Measurements from ENCODE around the gene TBXT.
A peak's percentile ranks its signal among the peaks of the same experiment; 100 is the strongest.

Gene TBXT

DNA sequence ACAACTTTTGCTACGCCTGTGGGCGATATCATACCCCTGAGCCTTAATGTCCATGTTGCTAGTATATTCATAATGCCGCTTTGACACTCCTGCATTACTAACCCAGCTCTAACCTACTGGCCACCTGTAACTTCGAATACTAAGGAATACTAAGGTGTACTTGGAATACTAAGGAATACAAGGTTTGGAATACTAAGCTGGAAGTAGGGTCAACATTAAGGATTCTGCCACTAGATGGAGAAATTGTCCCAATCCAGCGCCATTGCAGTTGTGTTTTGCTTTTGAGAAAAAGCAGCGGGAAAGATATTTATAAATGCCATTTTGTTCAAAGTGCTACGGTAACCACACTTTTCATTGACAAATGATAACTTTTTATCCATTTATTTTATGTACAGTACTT is 10.7 kb downstream of the TBXT start:
- Mint-ChIP-seq H3K27ac (no peak overlapping the region), H3K4me3 (no peak overlapping the region), H3K27me3 (ENCODE audit: low read depth, poor library complexity) (peaks cover 2% of the 10 kb centered on the region), H3K4me1 (no peaks in the 10 kb centered on the region), H3K36me3 (ENCODE audit: low read depth) (no peaks in the 10 kb centered on the region), H3K9me3 (peaks cover under 1% of the 10 kb centered on the region)
- no peak for DNase-seq
- TF ChIP-seq, protein P1, sequence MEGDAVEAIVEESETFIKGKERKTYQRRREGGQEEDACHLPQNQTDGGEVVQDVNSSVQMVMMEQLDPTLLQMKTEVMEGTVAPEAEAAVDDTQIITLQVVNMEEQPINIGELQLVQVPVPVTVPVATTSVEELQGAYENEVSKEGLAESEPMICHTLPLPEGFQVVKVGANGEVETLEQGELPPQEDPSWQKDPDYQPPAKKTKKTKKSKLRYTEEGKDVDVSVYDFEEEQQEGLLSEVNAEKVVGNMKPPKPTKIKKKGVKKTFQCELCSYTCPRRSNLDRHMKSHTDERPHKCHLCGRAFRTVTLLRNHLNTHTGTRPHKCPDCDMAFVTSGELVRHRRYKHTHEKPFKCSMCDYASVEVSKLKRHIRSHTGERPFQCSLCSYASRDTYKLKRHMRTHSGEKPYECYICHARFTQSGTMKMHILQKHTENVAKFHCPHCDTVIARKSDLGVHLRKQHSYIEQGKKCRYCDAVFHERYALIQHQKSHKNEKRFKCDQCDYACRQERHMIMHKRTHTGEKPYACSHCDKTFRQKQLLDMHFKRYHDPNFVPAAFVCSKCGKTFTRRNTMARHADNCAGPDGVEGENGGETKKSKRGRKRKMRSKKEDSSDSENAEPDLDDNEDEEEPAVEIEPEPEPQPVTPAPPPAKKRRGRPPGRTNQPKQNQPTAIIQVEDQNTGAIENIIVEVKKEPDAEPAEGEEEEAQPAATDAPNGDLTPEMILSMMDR (IDR thresholded peaks at IDR 0.05) = peak; percentile 35

- Mint-ChIP-seq H3K36me3 (ENCODE audit: low read depth) (peaks cover 9% of the 10 kb centered on the region), H3K9me3 (peaks cover 25% of the 10 kb centered on the region), H3K4me1 (no peaks in the 10 kb centered on the region), H3K27ac (no peak overlapping the region), H3K27me3 (ENCODE audit: low read depth, poor library complexity) (no peaks in the 10 kb centered on the region), H3K4me3 (no peak overlapping the region)
- TF ChIP-seq, protein P1 (IDR thresholded peaks at IDR 0.05) = no peak
- DNase-seq = no peak
These were observed 13.7 kb downstream of the TBXT start for GRCh38 chr6:166153966-166154365.

DNA sequence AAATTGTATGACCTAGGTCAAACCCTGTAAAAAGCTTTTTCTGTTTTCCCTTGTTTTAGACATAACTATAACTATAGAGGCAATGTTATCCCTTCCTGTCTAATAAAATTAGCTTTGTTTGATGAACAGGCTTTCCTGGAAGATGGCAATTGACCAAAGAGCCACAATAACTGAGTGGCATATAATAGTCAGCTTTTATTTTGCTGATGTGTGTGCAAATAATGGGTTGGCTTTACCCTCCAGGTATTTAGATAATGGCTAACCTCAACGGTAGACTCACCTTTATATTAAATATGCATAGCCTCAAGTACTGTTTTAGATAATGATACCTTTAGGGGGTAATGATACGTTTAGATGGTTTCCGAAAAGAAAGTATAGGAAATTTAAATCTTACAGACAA is 15.0 kb downstream of the TBXT start:
- no peak for DNase-seq
- H3K27me3 Mint-ChIP-seq (ENCODE audit: low read depth, poor library complexity) = peaks cover 8% of the 10 kb centered on the region
- H3K4me1 Mint-ChIP-seq = no peaks in the 10 kb centered on the region
- no peak overlapping the region for H3K4me3 Mint-ChIP-seq
- H3K36me3 Mint-ChIP-seq (ENCODE audit: low read depth) = peaks cover 9% of the 10 kb centered on the region
- H3K27ac Mint-ChIP-seq = no peak overlapping the region
- TF ChIP-seq, protein P1 (IDR thresholded peaks at IDR 0.05) = no peak
- H3K9me3 Mint-ChIP-seq = peaks cover 34% of the 10 kb centered on the region

- no peak for DNase-seq
- H3K27me3 Mint-ChIP-seq (ENCODE audit: low read depth, poor library complexity) = peaks cover 12% of the 10 kb centered on the region
- TF ChIP-seq, protein P1 (IDR thresholded peaks at IDR 0.05) = no peak
- no peaks in the 10 kb centered on the region for H3K4me1 Mint-ChIP-seq
- no peak overlapping the region for H3K4me3 Mint-ChIP-seq
- H3K9me3 Mint-ChIP-seq = peaks cover 34% of the 10 kb centered on the region
- no peak overlapping the region for H3K27ac Mint-ChIP-seq
- H3K36me3 Mint-ChIP-seq (ENCODE audit: low read depth) = peaks cover 9% of the 10 kb centered on the region
These were observed 15.9 kb downstream of the TBXT start for GRCh38 chr6:166151798-166152197.

DNA sequence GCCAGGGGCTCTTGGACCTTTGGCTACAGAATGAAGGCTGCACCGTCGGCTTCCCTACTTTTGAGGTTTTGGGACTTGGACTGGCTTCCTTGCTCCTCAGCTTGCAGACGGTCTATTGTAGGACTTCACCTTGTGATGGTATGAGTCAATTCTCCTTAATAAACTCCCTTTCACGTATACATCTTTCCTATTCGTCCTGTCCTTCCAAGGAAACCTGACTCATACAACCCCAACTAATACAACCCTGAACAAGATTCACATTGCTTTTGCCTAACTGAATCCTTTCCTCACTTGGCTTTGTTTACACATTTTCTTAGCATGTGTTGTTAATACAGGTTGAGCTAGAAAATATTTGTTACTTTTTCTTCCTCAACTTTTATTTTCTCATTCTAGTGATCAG is 21.9 kb downstream of the TBXT start:
- H3K27ac Mint-ChIP-seq = no peak overlapping the region
- no peak for DNase-seq
- H3K9me3 Mint-ChIP-seq = peaks cover 22% of the 10 kb centered on the region
- no peaks in the 10 kb centered on the region for H3K4me1 Mint-ChIP-seq
- H3K36me3 Mint-ChIP-seq (ENCODE audit: low read depth) = peaks cover 5% of the 10 kb centered on the region
- H3K27me3 Mint-ChIP-seq (ENCODE audit: low read depth, poor library complexity) = peaks cover 18% of the 10 kb centered on the region
- H3K4me3 Mint-ChIP-seq = no peak overlapping the region
- TF ChIP-seq, protein P1 (IDR thresholded peaks at IDR 0.05) = no peak

DNA sequence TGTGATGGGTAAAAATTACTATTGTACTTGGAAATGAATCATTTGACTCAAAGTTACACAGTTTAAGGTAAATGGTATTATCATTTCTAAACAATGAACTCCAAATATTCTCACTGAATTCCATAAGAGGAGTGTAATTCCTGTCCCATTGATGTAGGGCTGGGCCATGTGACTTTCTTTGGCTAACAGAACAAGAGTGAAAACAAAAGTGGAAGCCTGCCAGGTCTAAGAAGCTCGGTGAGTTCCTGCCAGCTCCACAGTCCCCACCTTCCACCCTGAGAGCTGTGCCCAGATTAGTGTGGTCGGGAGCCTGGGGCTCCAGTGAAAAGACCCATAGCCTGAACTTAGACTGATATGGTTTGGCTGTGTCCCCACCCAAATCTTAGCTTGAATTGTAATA is 24.6 kb downstream of the TBXT start:
- Mint-ChIP-seq H3K36me3 (ENCODE audit: low read depth) (no peaks in the 10 kb centered on the region), H3K9me3 (peaks cover under 1% of the 10 kb centered on the region), H3K4me1 (no peaks in the 10 kb centered on the region), H3K4me3 (no peak overlapping the region), H3K27me3 (ENCODE audit: low read depth, poor library complexity) (peaks cover 14% of the 10 kb centered on the region), H3K27ac (no peak overlapping the region)
- no peak for DNase-seq
- TF ChIP-seq, protein P1 (IDR thresholded peaks at IDR 0.05) = no peak

Data from nephron progenitor cell (in vitro differentiated cells).